GM12873 (cell line): ENCODE results near the gene MRAS.

Experiments used
- TF ChIP-seq, protein P1 (sequence below): IDR thresholded peaks from 2 replicates; pipeline ENCODE4 v1.5.1; 2012; ENCODE audit warnings: low read depth, mild to moderate bottlenecking, moderate library complexity, low read length, control low read depth; ENCODE audit not compliant: insufficient read depth; ENCODE audit errors: missing control alignments

The MRAS gene

DNA sequence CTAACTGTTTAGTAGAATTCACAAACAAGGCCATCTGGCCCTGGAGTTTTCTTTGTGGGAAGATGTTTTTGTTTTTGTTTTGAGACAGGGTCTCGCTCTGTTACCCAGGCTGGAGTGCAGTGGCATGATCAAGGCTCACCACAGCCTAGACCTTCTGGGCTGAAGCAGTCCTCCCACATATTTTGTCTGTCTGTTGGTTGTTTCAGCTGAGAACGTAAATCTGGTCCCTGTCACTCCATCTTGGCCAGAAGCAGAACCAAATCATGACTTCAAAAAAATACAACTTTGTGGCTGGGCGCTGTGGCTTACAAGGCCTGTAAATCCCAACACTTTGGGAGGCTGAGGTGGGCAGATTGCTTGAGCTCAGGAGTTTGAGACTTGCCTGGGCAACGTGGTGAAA lies 27.1 kb downstream of the MRAS start:
- TF ChIP-seq, protein P1, sequence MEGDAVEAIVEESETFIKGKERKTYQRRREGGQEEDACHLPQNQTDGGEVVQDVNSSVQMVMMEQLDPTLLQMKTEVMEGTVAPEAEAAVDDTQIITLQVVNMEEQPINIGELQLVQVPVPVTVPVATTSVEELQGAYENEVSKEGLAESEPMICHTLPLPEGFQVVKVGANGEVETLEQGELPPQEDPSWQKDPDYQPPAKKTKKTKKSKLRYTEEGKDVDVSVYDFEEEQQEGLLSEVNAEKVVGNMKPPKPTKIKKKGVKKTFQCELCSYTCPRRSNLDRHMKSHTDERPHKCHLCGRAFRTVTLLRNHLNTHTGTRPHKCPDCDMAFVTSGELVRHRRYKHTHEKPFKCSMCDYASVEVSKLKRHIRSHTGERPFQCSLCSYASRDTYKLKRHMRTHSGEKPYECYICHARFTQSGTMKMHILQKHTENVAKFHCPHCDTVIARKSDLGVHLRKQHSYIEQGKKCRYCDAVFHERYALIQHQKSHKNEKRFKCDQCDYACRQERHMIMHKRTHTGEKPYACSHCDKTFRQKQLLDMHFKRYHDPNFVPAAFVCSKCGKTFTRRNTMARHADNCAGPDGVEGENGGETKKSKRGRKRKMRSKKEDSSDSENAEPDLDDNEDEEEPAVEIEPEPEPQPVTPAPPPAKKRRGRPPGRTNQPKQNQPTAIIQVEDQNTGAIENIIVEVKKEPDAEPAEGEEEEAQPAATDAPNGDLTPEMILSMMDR: no peak

- TF ChIP-seq, protein P1: no peak
Measured at GRCh38 chr3:138376663-138377062, 28.3 kb downstream of the MRAS start.

DNA sequence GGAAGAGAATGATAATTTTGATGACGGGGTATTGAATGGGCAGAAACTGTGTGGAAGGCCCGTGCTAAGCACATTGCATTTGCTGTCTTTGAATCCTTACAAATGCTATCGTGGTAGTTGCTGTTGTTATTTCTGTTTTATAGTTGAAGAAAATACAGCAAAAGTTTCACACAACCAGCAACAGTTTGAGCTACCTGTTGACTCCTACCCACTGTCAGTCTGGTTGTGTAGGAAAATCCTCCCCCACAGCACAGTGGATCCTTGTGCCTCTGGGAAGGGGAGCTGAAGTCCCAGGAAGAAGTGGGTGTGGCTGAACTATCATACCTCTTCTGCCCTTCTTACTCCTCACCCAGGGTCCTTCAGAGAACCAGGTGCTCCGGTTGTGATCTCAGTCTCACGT lies 29.4 kb downstream of the MRAS start:
- TF ChIP-seq, protein P1: no peak

DNA sequence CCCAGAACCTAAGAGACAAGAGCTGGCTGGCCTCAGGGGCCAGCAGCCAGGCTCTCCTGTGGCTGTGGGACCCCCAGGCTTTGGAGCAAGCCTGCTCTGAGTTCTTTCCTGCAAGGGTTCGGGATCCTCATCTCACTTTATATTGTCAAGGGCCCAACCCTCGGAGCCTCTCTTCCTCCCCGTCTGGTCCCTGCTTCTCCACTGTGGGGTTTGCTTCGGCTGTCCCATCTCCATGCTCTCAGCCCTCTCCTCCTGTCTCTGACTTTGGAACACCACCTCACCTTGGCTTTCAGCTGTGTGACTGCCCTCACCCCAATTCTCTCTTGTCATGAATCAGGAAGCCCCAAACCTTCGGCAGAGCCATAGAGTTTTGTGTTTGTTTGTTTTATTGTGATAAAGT lies 30.0 kb downstream of the MRAS start:
- TF ChIP-seq, protein P1: no peak

DNA sequence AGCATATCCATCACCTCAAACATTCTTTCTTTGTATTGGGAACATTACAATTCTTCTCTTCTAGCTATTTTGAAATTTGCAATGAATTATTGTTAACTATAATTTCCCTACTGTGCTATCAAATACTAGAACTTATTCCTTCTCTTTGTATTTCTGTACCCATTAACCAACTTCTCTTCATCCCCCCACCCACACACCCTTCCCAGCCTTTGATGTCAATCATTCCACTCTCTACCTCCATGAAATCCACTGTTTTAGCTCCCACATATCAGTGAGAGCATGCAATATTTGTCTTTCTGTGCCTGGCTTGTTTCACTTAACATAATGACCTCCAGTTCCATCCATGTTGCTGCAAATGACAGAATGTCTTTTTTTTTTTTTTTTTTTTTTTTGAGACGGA lies 30.6 kb downstream of the MRAS start:
- TF ChIP-seq, protein P1: no peak

GRCh38 chr3:138381413-138381901 lies 33.1 kb downstream of the MRAS start:
- TF ChIP-seq, protein P1: no peak

- TF ChIP-seq, protein P1: no peak
Measured at GRCh38 chr3:138381950-138382715, 33.8 kb downstream of the MRAS start.
